H9 (cell line): ENCODE measurements around the gene NPIPB12. TPM values are rescaled to one million over a fixed set of nuclear protein-coding genes. Genes with fewer than 3 reads are reported as not detected.
"Not testable (repeated sequence)": the region's sequence is repeated elsewhere in the genome, so short reads cannot be mapped to it uniquely, and the experiment has no call there.

Source experiments
- DNase-seq: peaks from one replicate; pipeline ENCODE4 v3.0.0-alpha.2; 2017
- H2AFZ ChIP-seq: one replicate; pipeline ENCODE4 v1.6.1; 2013; ENCODE audit warnings: mild to moderate bottlenecking, low read length, control low read depth, moderate library complexity
- H2AK5ac ChIP-seq: 2 replicates; pipeline ENCODE4 v1.6.1; 2013; ENCODE audit warnings: low read length, control low read depth, mixed read lengths; ENCODE audit not compliant: insufficient read length
- H2BK120ac ChIP-seq: one replicate; pipeline ENCODE4 v1.6.1; 2013; ENCODE audit warnings: low read depth, mild to moderate bottlenecking, low read length, control low read depth, inconsistent platforms; ENCODE audit not compliant: poor library complexity, severe bottlenecking
- H2BK12ac ChIP-seq: 2 replicates; pipeline ENCODE4 v1.6.1; 2013; ENCODE audit warnings: low read length, control low read depth, mixed read lengths, low read depth; ENCODE audit not compliant: insufficient read length
- H2BK15ac ChIP-seq: 2 replicates; pipeline ENCODE4 v1.6.1; 2013; ENCODE audit warnings: low read depth, low read length, control low read depth
- H2BK20ac ChIP-seq: one replicate; pipeline ENCODE4 v1.6.1; 2013; ENCODE audit warnings: low read depth, mild to moderate bottlenecking, low read length, control low read depth, inconsistent platforms; ENCODE audit not compliant: poor library complexity, severe bottlenecking
- H2BK5ac ChIP-seq: 2 replicates; pipeline ENCODE4 v1.6.1; 2013; ENCODE audit warnings: low read length, control low read depth, mixed read lengths; ENCODE audit not compliant: insufficient read length
- H3K14ac ChIP-seq: 2 replicates; pipeline ENCODE4 v1.6.1; 2013; ENCODE audit warnings: low read length, control low read depth; ENCODE audit not compliant: insufficient read depth
- H3K18ac ChIP-seq: 2 replicates; pipeline ENCODE4 v1.6.1; 2013; ENCODE audit warnings: low read depth, mild to moderate bottlenecking, mixed read lengths, low read length, control low read depth; ENCODE audit not compliant: insufficient read length
- H3K23ac ChIP-seq: 2 replicates; pipeline ENCODE4 v1.6.1; 2013; ENCODE audit warnings: low read length, control low read depth, mixed read lengths, low read depth; ENCODE audit not compliant: insufficient read length
- H3K23me2 ChIP-seq: 2 replicates; pipeline ENCODE4 v1.6.1; 2013; ENCODE audit warnings: low read depth, mild to moderate bottlenecking, mixed read lengths, low read length, control low read depth; ENCODE audit not compliant: insufficient read length, poor library complexity, severe bottlenecking
- H3K27ac ChIP-seq: 2 replicates; pipeline ENCODE4 v1.5.1; 2013; ENCODE audit warnings: low read length, control low read depth, mixed read lengths, low read depth; ENCODE audit not compliant: insufficient read length
- H3K27me3 ChIP-seq: 2 replicates; pipeline ENCODE4 v1.6.1; 2013; ENCODE audit warnings: low read length, control low read depth, inconsistent platforms; ENCODE audit not compliant: insufficient read depth
- H3K4ac ChIP-seq: 2 replicates; pipeline ENCODE4 v1.6.1; 2013; ENCODE audit warnings: low read depth, mild to moderate bottlenecking, control low read depth, inconsistent platforms, low read length, moderate library complexity
- H3K4me1 ChIP-seq: 2 replicates; pipeline ENCODE4 v1.6.1; 2013; ENCODE audit warnings: low read length, control low read depth, inconsistent platforms; ENCODE audit not compliant: insufficient read depth
- H3K4me2 ChIP-seq: 2 replicates; pipeline ENCODE4 v1.6.1; 2013; ENCODE audit warnings: low read length, control low read depth, mixed read lengths; ENCODE audit not compliant: insufficient read length, insufficient read depth
- H3K56ac ChIP-seq: 2 replicates; pipeline ENCODE4 v1.6.1; 2013; ENCODE audit warnings: low read depth, mild to moderate bottlenecking, mixed read lengths, low read length, control low read depth; ENCODE audit not compliant: insufficient read length
- H3K79me1 ChIP-seq: 2 replicates; pipeline ENCODE4 v1.6.1; 2013; ENCODE audit warnings: low read depth, mild to moderate bottlenecking, moderate library complexity, low read length, control low read depth, inconsistent platforms; ENCODE audit not compliant: insufficient read depth, poor library complexity, severe bottlenecking
- H3K79me2 ChIP-seq: 2 replicates; pipeline ENCODE4 v1.6.1; 2013; ENCODE audit warnings: low read length, control low read depth, inconsistent platforms; ENCODE audit not compliant: insufficient read depth
- H3K9ac ChIP-seq: 2 replicates; pipeline ENCODE4 v1.6.1; 2013; ENCODE audit warnings: low read length, control low read depth, mixed read lengths; ENCODE audit not compliant: insufficient read length; ENCODE audit errors: extremely low read depth
- H3K9me3 ChIP-seq: one replicate; pipeline ENCODE4 v1.6.1; 2013; ENCODE audit warnings: low read depth, low read length, inconsistent platforms; ENCODE audit not compliant: control insufficient read depth
- H3T11ph ChIP-seq: one replicate; pipeline ENCODE4 v1.6.1; 2013; ENCODE audit warnings: mild to moderate bottlenecking, low read length, control low read depth, inconsistent platforms
- H4K20me1 ChIP-seq: one replicate; pipeline ENCODE4 v1.6.1; 2013; ENCODE audit not compliant: control insufficient read depth, insufficient read length, insufficient read depth
- H4K5ac ChIP-seq: 2 replicates; pipeline ENCODE4 v1.6.1; 2013; ENCODE audit warnings: low read depth, mild to moderate bottlenecking, mixed read lengths, low read length, control low read depth; ENCODE audit not compliant: insufficient read length
- H4K8ac ChIP-seq: replicated peaks from 2 replicates; pipeline ENCODE4 v1.6.1; 2013; ENCODE audit warnings: low read length, control low read depth, mixed read lengths, low read depth; ENCODE audit not compliant: insufficient read length
- H4K91ac ChIP-seq: 2 replicates; pipeline ENCODE4 v1.6.1; 2013; ENCODE audit warnings: low read depth, mild to moderate bottlenecking, moderate library complexity, mixed read lengths, low read length, control low read depth; ENCODE audit not compliant: insufficient read length
- H3K27ac Mint-ChIP-seq, 3 experiments: 2 replicates in 2 of 3; 3 replicates in 1 of 3; pipeline ENCODE4 v1.8.0; 2020 to 2021; ENCODE audit warnings: mixed read lengths in 3 of 3, mild to moderate bottlenecking in 1 of 3, moderate library complexity in 1 of 3
- H3K27me3 Mint-ChIP-seq: 2 replicates; pipeline ENCODE4 v1.8.0; 2021; ENCODE audit warnings: low read depth, mild to moderate bottlenecking, moderate library complexity, mixed read lengths
- H3K36me3 Mint-ChIP-seq, 3 experiments: 2 replicates in 2 of 3; 3 replicates in 1 of 3; pipeline ENCODE4 v1.8.0; 2020 to 2021; ENCODE audit warnings: low read depth in 3 of 3, mixed read lengths in 3 of 3; ENCODE audit not compliant: insufficient read depth in 1 of 3
- H3K4me1 Mint-ChIP-seq, 2 experiments: 2 replicates each; pipeline ENCODE4 v1.8.0; 2020; ENCODE audit warnings: mixed read lengths in 2 of 2
- H3K4me3 Mint-ChIP-seq, 2 experiments: 2 replicates in 1 of 2; 3 replicates in 1 of 2; pipeline ENCODE4 v1.8.0; 2020 to 2021; ENCODE audit warnings: mild to moderate bottlenecking in 2 of 2, mixed read lengths in 2 of 2, moderate library complexity in 1 of 2
- H3K9me3 Mint-ChIP-seq, 2 experiments: 2 replicates in 1 of 2; 3 replicates in 1 of 2; pipeline ENCODE4 v1.8.0; 2020; ENCODE audit warnings: mild to moderate bottlenecking in 2 of 2, mixed read lengths in 2 of 2, moderate library complexity in 1 of 2
- WGBS: extraction: QIAGEN DNeasy Blood & Tissue Kit; methylation state at CpG from one replicate; pipeline ENCODE4 v1.1.7; 2013; ENCODE audit warnings: missing lambda C conversion rate, low lambda C conversion rate, mixed read lengths; ENCODE audit not compliant: insufficient read length; ENCODE audit errors: extremely low coverage; 5-methylcytosine and 5-hydroxymethylcytosine counted together
- total RNA-seq: library from RNA; stranded (reverse); gene quantifications from 2 replicates; pipeline ENCODE4 v1.2.1, GENCODE V29; 2021

Gene NPIPB12
- total RNA-seq, 1 experiment from 2014 or later = 55.1 TPM

GRCh38 chr16:29460647-29461030 is 45.6 kb downstream of the NPIPB12 start:
- not testable (repeated sequence) for H3K4ac ChIP-seq, H3K4me1 Mint-ChIP-seq, H2BK5ac ChIP-seq, H3K36me3 Mint-ChIP-seq, H3K9me3 ChIP-seq, DNase-seq, H3K56ac ChIP-seq, H3K27me3 ChIP-seq, H2BK15ac ChIP-seq, H2AK5ac ChIP-seq, H2BK12ac ChIP-seq, H2AFZ ChIP-seq, H3K27ac Mint-ChIP-seq, H2BK20ac ChIP-seq, H3K27me3 Mint-ChIP-seq, H3T11ph ChIP-seq, H2BK120ac ChIP-seq, H4K91ac ChIP-seq, H3K23me2 ChIP-seq, H4K20me1 ChIP-seq, H3K23ac ChIP-seq, H3K27ac ChIP-seq, H3K9me3 Mint-ChIP-seq, H3K4me3 Mint-ChIP-seq, H4K5ac ChIP-seq, H3K9ac ChIP-seq, H3K79me1 ChIP-seq, H4K8ac ChIP-seq, H3K4me2 ChIP-seq, H3K4me1 ChIP-seq, H3K18ac ChIP-seq, H3K79me2 ChIP-seq, H3K14ac ChIP-seq
- no CpG with 5 or more reads among the region's 9 CpGs for WGBS

GRCh38 chr16:29459706-29460646 is 46.2 kb downstream of the NPIPB12 start, which contains the start of gene SULT1A4:
SULT1A4 (plus strand) TSS chr16:29459913; CDS start chr16:29461386, 1,473 bp downstream.
- not testable (repeated sequence) for DNase-seq, H3K4me2 ChIP-seq, H2BK5ac ChIP-seq, H3K23me2 ChIP-seq, H3K18ac ChIP-seq, H2BK120ac ChIP-seq, H3K56ac ChIP-seq, H3K4ac ChIP-seq, H4K20me1 ChIP-seq, H3K9me3 Mint-ChIP-seq, H3K27ac Mint-ChIP-seq, H3K27ac ChIP-seq, H3K79me1 ChIP-seq, H4K91ac ChIP-seq, H3T11ph ChIP-seq, H2AK5ac ChIP-seq, H3K27me3 Mint-ChIP-seq, H3K36me3 Mint-ChIP-seq, H2BK15ac ChIP-seq, H3K9me3 ChIP-seq, H2BK20ac ChIP-seq, H3K79me2 ChIP-seq, H4K8ac ChIP-seq, H2AFZ ChIP-seq, H3K9ac ChIP-seq, H2BK12ac ChIP-seq, H3K4me1 Mint-ChIP-seq, H3K23ac ChIP-seq, H3K27me3 ChIP-seq, H4K5ac ChIP-seq, H3K14ac ChIP-seq, H3K4me1 ChIP-seq, H3K4me3 Mint-ChIP-seq
- no CpG with 5 or more reads among the region's 13 CpGs for WGBS
